ENCODE data around the gene CNOT6.

CNOT6 gene

DNA sequence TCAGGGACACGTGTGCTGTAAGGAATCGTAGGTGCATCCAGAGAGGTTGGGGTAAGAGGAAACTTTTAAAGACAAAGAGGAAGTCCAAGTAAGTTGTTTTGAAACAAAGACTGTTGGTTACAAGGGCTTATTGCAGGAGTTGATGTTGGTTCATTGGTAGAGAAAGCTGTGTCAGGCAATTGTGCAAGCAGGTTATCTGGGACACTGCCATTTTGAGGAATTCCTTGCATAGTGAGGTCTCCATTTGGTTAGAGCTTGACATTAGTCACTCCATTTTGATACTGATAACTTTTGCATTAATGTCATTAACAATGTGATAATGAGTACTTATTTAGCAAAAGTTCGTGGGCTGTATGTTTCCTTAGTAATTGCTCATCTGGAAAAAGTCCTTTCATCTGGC, 24.9 kb downstream of the CNOT6 start:
- ChIA-PET POLR2A (no interaction called here), CTCF (interaction anchor here (0.8 to 1.4 kb wide), 2 partner anchors 46 to 87 kb away, joined by 3 to 4 read pairs; no protein-coding TSS in a partner anchor)
- no peaks in the 10 kb centered on the region for H3K36me3 ChIP-seq (ENCODE audit: control insufficient read depth in 2 of 2, insufficient read depth in 1 of 2, low read length in 2 of 2)
- no peak overlapping the region for H3K4me3 ChIP-seq (ENCODE audit: low read depth, low read length)
- H3K4me1 ChIP-seq (ENCODE audit: control insufficient read depth, insufficient read depth, low read length): peaks cover 43% of the 10 kb centered on the region
- H3K9me3 ChIP-seq (ENCODE audit: control insufficient read depth, insufficient read depth, low read depth, low read length): no peaks in the 10 kb centered on the region
- H3K27ac ChIP-seq (ENCODE audit: extremely low read depth, low read depth, low read length): no peak overlapping the region
- no peak for TF ChIP-seq IKZF3 (tag by site-specific recombination; IDR thresholded peaks at IDR 0.05)
- no peak for TF ChIP-seq PRDM1 (tag by site-specific recombination; IDR thresholded peaks at IDR 0.05)
- no peak for TF ChIP-seq BCL11B (tag by site-specific recombination; IDR thresholded peaks at IDR 0.05; ENCODE audit: low read depth)
- no peak for TF ChIP-seq REPIN1 (tag by site-specific recombination; IDR thresholded peaks at IDR 0.05; ENCODE audit: low read depth)
- TF ChIP-seq, protein P1, sequence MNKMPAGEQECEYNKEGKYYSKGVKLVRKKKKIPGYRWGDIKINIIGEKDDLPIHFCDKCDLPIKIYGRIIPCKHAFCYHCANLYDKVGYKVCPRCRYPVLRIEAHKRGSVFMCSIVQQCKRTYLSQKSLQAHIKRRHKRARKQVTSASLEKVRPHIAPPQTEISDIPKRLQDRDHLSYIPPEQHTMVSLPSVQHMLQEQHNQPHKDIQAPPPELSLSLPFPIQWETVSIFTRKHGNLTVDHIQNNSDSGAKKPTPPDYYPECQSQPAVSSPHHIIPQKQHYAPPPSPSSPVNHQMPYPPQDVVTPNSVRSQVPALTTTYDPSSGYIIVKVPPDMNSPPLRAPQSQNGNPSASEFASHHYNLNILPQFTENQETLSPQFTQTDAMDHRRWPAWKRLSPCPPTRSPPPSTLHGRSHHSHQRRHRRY (tag by site-specific recombination; IDR thresholded peaks at IDR 0.05): no peak
- TF ChIP-seq ZNF2 (tag by site-specific recombination; IDR thresholded peaks at IDR 0.05): no peak
- TF ChIP-seq, protein P2, sequence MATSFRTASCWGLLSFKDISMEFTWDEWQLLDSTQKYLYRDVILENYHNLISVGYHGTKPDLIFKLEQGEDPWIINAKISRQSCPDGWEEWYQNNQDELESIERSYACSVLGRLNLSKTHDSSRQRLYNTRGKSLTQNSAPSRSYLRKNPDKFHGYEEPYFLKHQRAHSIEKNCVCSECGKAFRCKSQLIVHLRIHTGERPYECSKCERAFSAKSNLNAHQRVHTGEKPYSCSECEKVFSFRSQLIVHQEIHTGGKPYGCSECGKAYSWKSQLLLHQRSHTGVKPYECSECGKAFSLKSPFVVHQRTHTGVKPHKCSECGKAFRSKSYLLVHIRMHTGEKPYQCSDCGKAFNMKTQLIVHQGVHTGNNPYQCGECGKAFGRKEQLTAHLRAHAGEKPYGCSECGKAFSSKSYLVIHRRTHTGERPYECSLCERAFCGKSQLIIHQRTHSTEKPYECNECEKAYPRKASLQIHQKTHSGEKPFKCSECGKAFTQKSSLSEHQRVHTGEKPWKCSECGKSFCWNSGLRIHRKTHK (tag by site-specific recombination; IDR thresholded peaks at IDR 0.05): no peak
- no peak for TF ChIP-seq ZSCAN16 (tag by site-specific recombination; IDR thresholded peaks at IDR 0.05)
- no peak for TF ChIP-seq ZNF521 (tag by site-specific recombination; IDR thresholded peaks at IDR 0.05)
- TF ChIP-seq ZFP37 (tag by site-specific recombination; IDR thresholded peaks at IDR 0.05): no peak
- TF ChIP-seq ZNF558 (tag by site-specific recombination; IDR thresholded peaks at IDR 0.05): no peak
- TF ChIP-seq FEZF1 (tag by site-specific recombination; IDR thresholded peaks at IDR 0.05): no peak
- TF ChIP-seq ZNF791 (tag by site-specific recombination; IDR thresholded peaks at IDR 0.05): no peak
- TF ChIP-seq, protein P3, sequence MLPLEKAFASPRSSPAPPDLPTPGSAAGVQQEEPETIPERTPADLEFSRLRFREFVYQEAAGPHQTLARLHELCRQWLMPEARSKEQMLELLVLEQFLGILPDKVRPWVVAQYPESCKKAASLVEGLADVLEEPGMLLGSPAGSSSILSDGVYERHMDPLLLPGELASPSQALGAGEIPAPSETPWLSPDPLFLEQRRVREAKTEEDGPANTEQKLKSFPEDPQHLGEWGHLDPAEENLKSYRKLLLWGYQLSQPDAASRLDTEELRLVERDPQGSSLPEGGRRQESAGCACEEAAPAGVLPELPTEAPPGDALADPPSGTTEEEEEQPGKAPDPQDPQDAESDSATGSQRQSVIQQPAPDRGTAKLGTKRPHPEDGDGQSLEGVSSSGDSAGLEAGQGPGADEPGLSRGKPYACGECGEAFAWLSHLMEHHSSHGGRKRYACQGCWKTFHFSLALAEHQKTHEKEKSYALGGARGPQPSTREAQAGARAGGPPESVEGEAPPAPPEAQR (tag by site-specific recombination; IDR thresholded peaks at IDR 0.05): no peak

DNA sequence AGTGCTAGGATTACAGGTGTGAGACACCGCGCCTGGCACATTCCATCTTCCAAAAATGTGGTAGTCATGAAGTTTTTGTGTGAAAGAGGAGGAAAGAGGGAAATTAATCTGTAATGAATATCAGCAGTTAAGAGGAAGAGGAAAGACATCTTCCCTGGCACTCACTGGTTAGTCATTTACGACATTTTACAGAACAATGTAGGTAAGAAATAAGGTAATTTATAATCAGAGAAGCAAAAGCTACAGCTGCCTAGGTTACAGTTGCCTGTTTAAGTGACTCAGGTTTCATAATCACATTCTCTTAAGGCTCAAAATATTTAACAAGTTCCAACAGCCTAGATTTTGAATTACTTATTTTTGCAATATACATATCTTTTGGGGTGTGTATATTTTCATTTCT, 26.9 kb downstream of the CNOT6 start:
- ChIA-PET CTCF (interaction anchor here (1.1 kb wide), 1 partner anchor 21 kb away, joined by 3 read pairs; no protein-coding TSS in a partner anchor), POLR2A (no interaction called here)
- H3K4me1 ChIP-seq (ENCODE audit: control insufficient read depth, insufficient read depth, low read length): peaks cover 49% of the 10 kb centered on the region
- TF ChIP-seq OVOL3 (tag by site-specific recombination; IDR thresholded peaks at IDR 0.05) (no peak), ZNF335 (tag by site-specific recombination; conservative IDR thresholded peaks at IDR 0.05) (no peak), ZNF174 (tag by site-specific recombination; IDR thresholded peaks at IDR 0.05) (no peak), ZNF776 (tag by site-specific recombination; IDR thresholded peaks at IDR 0.05; ENCODE audit: borderline replicate concordance) (no peak), SALL2 (tag by site-specific recombination; IDR thresholded peaks at IDR 0.05; ENCODE audit: borderline replicate concordance) (no peak), ZNF239 (tag by site-specific recombination; IDR thresholded peaks at IDR 0.05) (no peak), ZNF223 (tag by site-specific recombination; IDR thresholded peaks at IDR 0.05) (no peak), SP7 (tag by site-specific recombination; IDR thresholded peaks at IDR 0.05) (no peak)
- TF ChIP-seq, protein P4, sequence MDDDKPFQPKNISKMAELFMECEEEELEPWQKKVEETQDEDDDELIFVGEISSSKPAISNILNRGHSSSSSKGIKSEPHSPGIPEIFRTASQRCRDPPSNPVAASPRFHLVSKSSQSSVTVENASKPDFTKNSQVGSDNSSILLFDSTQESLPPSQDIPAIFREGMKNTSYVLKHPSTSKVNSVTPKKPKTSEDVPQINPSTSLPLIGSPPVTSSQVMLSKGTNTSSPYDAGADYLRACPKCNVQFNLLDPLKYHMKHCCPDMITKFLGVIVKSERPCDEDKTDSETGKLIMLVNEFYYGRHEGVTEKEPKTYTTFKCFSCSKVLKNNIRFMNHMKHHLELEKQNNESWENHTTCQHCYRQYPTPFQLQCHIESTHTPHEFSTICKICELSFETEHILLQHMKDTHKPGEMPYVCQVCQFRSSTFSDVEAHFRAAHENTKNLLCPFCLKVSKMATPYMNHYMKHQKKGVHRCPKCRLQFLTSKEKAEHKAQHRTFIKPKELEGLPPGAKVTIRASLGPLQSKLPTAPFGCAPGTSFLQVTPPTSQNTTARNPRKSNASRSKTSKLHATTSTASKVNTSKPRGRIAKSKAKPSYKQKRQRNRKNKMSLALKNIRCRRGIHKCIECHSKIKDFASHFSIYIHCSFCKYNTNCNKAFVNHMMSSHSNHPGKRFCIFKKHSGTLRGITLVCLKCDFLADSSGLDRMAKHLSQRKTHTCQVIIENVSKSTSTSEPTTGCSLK (tag by site-specific recombination; IDR thresholded peaks at IDR 0.05): no peak
- TF ChIP-seq, protein P5, sequence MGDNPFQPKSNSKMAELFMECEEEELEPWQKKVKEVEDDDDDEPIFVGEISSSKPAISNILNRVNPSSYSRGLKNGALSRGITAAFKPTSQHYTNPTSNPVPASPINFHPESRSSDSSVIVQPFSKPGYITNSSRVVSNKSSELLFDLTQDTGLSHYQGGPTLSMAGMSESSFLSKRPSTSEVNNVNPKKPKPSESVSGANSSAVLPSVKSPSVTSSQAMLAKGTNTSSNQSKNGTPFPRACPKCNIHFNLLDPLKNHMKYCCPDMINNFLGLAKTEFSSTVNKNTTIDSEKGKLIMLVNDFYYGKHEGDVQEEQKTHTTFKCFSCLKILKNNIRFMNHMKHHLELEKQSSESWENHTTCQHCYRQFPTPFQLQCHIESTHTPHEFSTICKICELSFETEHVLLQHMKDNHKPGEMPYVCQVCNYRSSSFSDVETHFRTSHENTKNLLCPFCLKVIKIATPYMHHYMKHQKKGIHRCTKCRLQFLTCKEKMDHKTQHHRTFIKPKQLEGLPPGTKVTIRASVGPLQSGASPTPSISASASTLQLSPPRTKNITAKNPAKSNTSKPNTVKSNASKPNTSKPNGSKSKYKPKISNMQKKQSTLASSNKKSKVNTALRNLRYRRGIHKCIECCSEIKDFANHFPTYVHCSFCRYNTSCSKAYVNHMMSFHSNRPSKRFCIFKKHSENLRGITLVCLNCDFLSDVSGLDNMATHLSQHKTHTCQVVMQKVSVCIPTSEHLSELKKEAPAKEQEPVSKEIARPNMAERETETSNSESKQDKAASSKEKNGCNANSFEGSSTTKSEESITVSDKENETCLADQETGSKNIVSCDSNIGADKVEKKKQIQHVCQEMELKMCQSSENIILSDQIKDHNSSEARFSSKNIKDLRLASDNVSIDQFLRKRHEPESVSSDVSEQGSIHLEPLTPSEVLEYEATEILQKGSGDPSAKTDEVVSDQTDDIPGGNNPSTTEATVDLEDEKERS (tag by site-specific recombination; IDR thresholded peaks at IDR 0.05): no peak
- TF ChIP-seq, protein P6, sequence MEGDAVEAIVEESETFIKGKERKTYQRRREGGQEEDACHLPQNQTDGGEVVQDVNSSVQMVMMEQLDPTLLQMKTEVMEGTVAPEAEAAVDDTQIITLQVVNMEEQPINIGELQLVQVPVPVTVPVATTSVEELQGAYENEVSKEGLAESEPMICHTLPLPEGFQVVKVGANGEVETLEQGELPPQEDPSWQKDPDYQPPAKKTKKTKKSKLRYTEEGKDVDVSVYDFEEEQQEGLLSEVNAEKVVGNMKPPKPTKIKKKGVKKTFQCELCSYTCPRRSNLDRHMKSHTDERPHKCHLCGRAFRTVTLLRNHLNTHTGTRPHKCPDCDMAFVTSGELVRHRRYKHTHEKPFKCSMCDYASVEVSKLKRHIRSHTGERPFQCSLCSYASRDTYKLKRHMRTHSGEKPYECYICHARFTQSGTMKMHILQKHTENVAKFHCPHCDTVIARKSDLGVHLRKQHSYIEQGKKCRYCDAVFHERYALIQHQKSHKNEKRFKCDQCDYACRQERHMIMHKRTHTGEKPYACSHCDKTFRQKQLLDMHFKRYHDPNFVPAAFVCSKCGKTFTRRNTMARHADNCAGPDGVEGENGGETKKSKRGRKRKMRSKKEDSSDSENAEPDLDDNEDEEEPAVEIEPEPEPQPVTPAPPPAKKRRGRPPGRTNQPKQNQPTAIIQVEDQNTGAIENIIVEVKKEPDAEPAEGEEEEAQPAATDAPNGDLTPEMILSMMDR (tag by site-specific recombination; IDR thresholded peaks at IDR 0.05): no peak
- H3K9me3 ChIP-seq (ENCODE audit: control insufficient read depth, insufficient read depth, low read depth, low read length): no peaks in the 10 kb centered on the region
- no peak overlapping the region for H3K4me3 ChIP-seq (ENCODE audit: low read depth, low read length)
- H3K36me3 ChIP-seq (ENCODE audit: control insufficient read depth in 2 of 2, insufficient read depth in 1 of 2, low read length in 2 of 2): no peaks in the 10 kb centered on the region
- no peak overlapping the region for H3K27ac ChIP-seq (ENCODE audit: extremely low read depth, low read depth, low read length)
